Measurements from ENCODE around the gene CPEB4.

DNA sequence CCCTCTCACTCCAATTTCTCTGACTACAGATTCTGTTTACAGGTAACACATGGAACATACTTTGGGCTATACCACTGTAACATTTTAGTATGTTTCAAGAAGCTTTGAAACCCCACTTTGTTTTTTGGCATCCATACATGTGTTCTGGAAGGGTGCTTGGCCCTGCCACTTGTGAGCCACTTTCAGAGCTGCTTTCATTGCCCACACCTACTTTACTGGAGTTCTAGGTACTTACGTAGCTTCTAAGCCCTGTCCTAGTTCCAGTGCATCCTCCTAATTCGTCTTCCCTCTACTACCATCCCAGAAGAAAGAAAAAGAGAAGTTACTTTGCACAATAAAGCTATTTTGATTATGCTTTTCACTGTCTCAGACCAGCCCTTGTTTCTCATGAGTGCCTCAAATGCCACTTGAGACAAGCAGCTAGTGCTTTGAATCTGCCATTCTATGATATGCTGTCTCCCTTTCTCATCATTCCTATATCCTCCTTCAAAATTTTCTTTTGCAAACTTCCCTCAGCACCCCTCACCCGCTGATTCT is 74.4 kb downstream of the CPEB4 start:
- no peak for TF ChIP-seq CTCF (IDR thresholded peaks at IDR 0.05)
- TF ChIP-seq ZFX (IDR thresholded peaks at IDR 0.05; ENCODE audit: borderline replicate concordance), result no peak
